Upper lobe of right lung (tissue), 1 donor: ENCODE measurements around the gene REEP1. TPM values are rescaled to one million over a fixed set of nuclear protein-coding genes. Genes with fewer than 3 reads are reported as not detected.
A peak's percentile ranks its signal among the peaks of the same experiment; 100 is the strongest.
"Not testable (repeated sequence)": the region's sequence is repeated elsewhere in the genome, so short reads cannot be mapped to it uniquely, and the experiment has no call there.

Experiments used
- ATAC-seq: fragments of 200-7000 bp; cut with Tn5 transposase; one replicate; pipeline ENCODE4 v1.9.1; 2020; ENCODE audit warnings: mild to moderate bottlenecking, moderate library complexity
- DNase-seq: peaks from one replicate; pipeline ENCODE4 v3.0.0-alpha.2; 2020
- H3K27ac ChIP-seq: fragments of 200-600 bp; one replicate; pipeline ENCODE4 v1.8.0; 2022
- H3K27me3 ChIP-seq: fragments of 200-600 bp; one replicate; pipeline ENCODE4 v1.8.0; 2022; ENCODE audit warnings: mild to moderate bottlenecking
- H3K36me3 ChIP-seq: fragments of 200-600 bp; one replicate; pipeline ENCODE4 v1.8.0; 2022
- H3K4me1 ChIP-seq: fragments of 200-600 bp; one replicate; pipeline ENCODE4 v1.8.0; 2022
- H3K4me3 ChIP-seq: fragments of 200-600 bp; one replicate; pipeline ENCODE4 v1.8.0; 2022; ENCODE audit warnings: mild to moderate bottlenecking
- H3K9me3 ChIP-seq: fragments of 200-600 bp; one replicate; pipeline ENCODE4 v1.8.0; 2022
- intact Hi-C: fragments of 100-400 bp; cut with DNase I; formaldehyde crosslinking; loops from one replicate; pipeline ENCODE4 v1.11.0; 2022
- total RNA-seq: library from RNA; stranded (reverse); fragmentation: NEBNext Ultra II Directional; extraction: Animal tissue kit (Norgen Biotek cat#: 25700); gene quantifications from one replicate; pipeline ENCODE4 v1.2.1, GENCODE V29; 2021
- TF ChIP-seq, protein P1 (sequence below): fragments of 200-600 bp; IDR thresholded peaks from one replicate; pipeline ENCODE4 v1.8.0; 2022; ENCODE audit warnings: antibody characterized with exemption
- donor health status: DM: no; HTN: yes; CAD: no; lungs with severe emphysema.

The REEP1 gene
- total RNA-seq, 1 donor from 2014 or later: 7.8 TPM

GRCh38 chr2:86203614-86204013, 133.8 kb downstream of the REEP1 start:
- ATAC-seq (no peak), DNase-seq (no peak)

DNA sequence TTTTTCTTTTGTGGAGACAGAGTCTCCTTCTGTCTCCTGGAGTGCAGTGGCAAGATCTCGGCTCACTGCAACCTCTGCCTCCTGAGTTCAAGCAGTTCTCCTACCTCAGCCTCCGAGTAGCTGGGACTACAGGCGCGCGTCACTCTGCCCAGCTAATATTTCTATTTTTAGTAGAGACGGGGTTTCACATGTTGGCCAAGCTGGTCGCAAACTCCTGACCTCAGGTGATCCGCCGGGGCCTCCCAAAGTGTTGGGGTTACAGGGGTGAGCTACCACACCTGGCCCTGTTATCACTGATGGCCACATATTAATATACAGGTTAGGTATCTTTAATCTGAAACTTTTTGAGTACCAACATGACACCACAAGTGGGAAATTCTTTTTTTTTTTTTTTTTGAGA, 134.7 kb downstream of the REEP1 start:
- no peak overlapping the region for H3K27ac ChIP-seq
- no peak overlapping the region for H3K4me3 ChIP-seq
- intact Hi-C loops: loop anchor here (5.0 kb wide), 1 partner anchor 250 kb away; no protein-coding TSS in a partner anchor
- peaks cover 7% of the 10 kb centered on the region for H3K4me1 ChIP-seq
- H3K36me3 ChIP-seq: peaks cover 18% of the 10 kb centered on the region
- H3K27me3 ChIP-seq: no peaks in the 10 kb centered on the region
- no peaks in the 10 kb centered on the region for H3K9me3 ChIP-seq
- ATAC-seq: no peak
- TF ChIP-seq, protein P1, sequence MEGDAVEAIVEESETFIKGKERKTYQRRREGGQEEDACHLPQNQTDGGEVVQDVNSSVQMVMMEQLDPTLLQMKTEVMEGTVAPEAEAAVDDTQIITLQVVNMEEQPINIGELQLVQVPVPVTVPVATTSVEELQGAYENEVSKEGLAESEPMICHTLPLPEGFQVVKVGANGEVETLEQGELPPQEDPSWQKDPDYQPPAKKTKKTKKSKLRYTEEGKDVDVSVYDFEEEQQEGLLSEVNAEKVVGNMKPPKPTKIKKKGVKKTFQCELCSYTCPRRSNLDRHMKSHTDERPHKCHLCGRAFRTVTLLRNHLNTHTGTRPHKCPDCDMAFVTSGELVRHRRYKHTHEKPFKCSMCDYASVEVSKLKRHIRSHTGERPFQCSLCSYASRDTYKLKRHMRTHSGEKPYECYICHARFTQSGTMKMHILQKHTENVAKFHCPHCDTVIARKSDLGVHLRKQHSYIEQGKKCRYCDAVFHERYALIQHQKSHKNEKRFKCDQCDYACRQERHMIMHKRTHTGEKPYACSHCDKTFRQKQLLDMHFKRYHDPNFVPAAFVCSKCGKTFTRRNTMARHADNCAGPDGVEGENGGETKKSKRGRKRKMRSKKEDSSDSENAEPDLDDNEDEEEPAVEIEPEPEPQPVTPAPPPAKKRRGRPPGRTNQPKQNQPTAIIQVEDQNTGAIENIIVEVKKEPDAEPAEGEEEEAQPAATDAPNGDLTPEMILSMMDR: no peak
- DNase-seq: no peak

More at GRCh38 chr2:86203614-86204013, 133.8 kb downstream of the REEP1 start:
- Histone ChIP-seq H3K4me3 (no peak overlapping the region), H3K27ac (no peak overlapping the region), H3K9me3 (no peaks in the 10 kb centered on the region), H3K4me1 (peaks cover 7% of the 10 kb centered on the region), H3K36me3 (peaks cover 27% of the 10 kb centered on the region), H3K27me3 (no peaks in the 10 kb centered on the region)
- TF ChIP-seq, protein P1: no peak
- intact Hi-C loops: loop anchor here (5.0 kb wide), 1 partner anchor 249 kb away; no protein-coding TSS in a partner anchor

- DNase-seq (no peak), ATAC-seq (no peak)
- TF ChIP-seq, protein P1: no peak
- Histone ChIP-seq H3K4me1 (peaks cover 7% of the 10 kb centered on the region), H3K9me3 (no peaks in the 10 kb centered on the region), H3K4me3 (no peak overlapping the region), H3K27me3 (no peaks in the 10 kb centered on the region), H3K36me3 (peaks cover 14% of the 10 kb centered on the region), H3K27ac (no peak overlapping the region)
- intact Hi-C loops: loop anchor here (5.0 kb wide), 1 partner anchor 250 kb away; no protein-coding TSS in a partner anchor
Measured at GRCh38 chr2:86202336-86202692, 135.1 kb downstream of the REEP1 start.

DNA sequence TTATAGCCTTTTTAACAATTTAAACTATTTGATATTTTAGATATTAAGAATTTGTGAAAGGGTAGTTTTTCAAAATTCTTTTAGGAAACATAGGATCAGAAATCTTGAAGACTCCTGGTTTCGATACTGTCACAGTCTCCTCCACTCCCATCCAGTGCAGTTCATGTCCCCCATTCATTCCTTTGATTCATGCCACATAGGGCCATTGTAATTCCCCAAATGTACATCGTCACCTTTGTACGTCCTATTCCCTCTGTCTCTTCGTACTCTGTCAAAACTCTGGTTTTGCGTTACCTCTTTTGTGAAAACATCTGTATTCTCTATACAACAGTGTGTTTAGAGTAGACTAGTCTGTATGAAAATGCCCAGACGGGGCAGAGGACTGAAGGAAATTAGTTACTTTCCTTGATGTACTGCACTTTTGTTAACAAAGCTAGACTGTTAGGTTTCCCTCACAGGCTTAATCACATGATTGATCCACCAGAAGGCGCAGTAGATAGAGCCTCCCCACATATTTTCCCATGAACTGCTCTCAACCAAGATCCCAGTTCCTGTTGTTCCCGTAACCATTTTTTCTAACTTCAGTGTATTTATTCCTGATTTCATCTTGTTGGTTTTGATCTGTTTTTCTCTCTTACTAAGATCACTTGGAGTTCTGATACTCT, 135.6 kb downstream of the REEP1 start:
- TF ChIP-seq, protein P1: no peak
- H3K4me3 ChIP-seq: no peak overlapping the region
- intact Hi-C loops: loop anchor here (5.0 kb wide), 1 partner anchor 250 kb away; no protein-coding TSS in a partner anchor
- no peaks in the 10 kb centered on the region for H3K27me3 ChIP-seq
- H3K4me1 ChIP-seq: peaks cover 7% of the 10 kb centered on the region
- peaks cover 9% of the 10 kb centered on the region for H3K36me3 ChIP-seq
- H3K27ac ChIP-seq: no peak overlapping the region
- no peak for ATAC-seq
- no peaks in the 10 kb centered on the region for H3K9me3 ChIP-seq
- no peak for DNase-seq

DNA sequence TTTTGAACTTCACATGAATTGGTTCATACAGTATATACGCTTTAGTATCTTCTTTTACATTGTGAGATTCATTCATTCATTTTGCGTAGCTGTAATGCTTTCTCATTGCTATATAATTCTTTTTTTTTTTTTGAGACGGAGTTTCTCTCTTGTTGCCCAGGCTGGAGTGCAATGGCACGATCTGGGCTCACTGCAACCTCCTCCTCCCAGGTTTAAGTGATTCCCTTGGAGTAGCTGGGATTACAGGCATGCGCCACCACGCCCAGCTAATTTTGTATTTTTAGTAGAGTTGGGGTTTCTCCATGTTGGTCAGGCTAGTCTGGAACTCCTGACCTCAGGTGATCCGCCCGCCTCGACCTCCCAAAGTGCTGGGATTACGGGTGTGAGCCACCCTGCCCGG, 136.9 kb downstream of the REEP1 start:
- H3K4me1 ChIP-seq: peaks cover 15% of the 10 kb centered on the region
- DNase-seq, H3K27me3 ChIP-seq, H3K9me3 ChIP-seq, H3K4me3 ChIP-seq, H3K27ac ChIP-seq, ATAC-seq, H3K36me3 ChIP-seq: not testable (repeated sequence)
- intact Hi-C loops: loop anchor here (5.0 kb wide), 1 partner anchor 252 kb away; no protein-coding TSS in a partner anchor

- no peak for ATAC-seq
- Histone ChIP-seq H3K9me3 (no peaks in the 10 kb centered on the region), H3K36me3 (no peaks in the 10 kb centered on the region), H3K27ac (peak overlapping the region; percentile 80), H3K4me1 (peaks cover 15% of the 10 kb centered on the region), H3K27me3 (no peaks in the 10 kb centered on the region), H3K4me3 (peak overlapping the region; percentile 84)
- no peak for DNase-seq
- intact Hi-C loops: loop anchor here (5.0 kb wide), 1 partner anchor 252 kb away; no protein-coding TSS in a partner anchor
- TF ChIP-seq, protein P1: no peak
Measured at GRCh38 chr2:86199834-86200177, 137.6 kb downstream of the REEP1 start.
